GM12878 (cell line): ENCODE measurements around the gene FKBP7. TPM values are rescaled to one million over a fixed set of nuclear protein-coding genes. Genes with fewer than 3 reads are reported as not detected.

Source experiments
- BMI1 ChIP-seq: fragments of 450-650 bp; IDR thresholded peaks from 2 replicates; pipeline ENCODE4 v1.6.1; 2016; ENCODE audit warnings: mild to moderate bottlenecking, moderate library complexity, borderline replicate concordance
- CBFB ChIP-seq: IDR thresholded peaks from 2 replicates; pipeline ENCODE4 v1.6.1; 2016; ENCODE audit warnings: antibody characterized with exemption, low read depth
- CREM ChIP-seq: IDR thresholded peaks from 2 replicates; pipeline ENCODE4 v1.6.1; 2014; ENCODE audit warnings: antibody characterized with exemption, low read depth
- FOS ChIP-seq: IDR thresholded peaks from 3 replicates; pipeline ENCODE4 v1.6.1; 2011; ENCODE audit warnings: borderline replicate concordance; ENCODE audit not compliant: insufficient read length; ENCODE audit errors: extremely low read depth
- MYC ChIP-seq: IDR thresholded peaks from 2 replicates; pipeline ENCODE4 v1.6.1; 2011; ENCODE audit warnings: mild to moderate bottlenecking, low read length, moderate library complexity, inconsistent platforms; ENCODE audit not compliant: insufficient read depth, insufficient replicate concordance, insufficient read length, severe bottlenecking
- NFXL1 ChIP-seq: fragments of 450-650 bp; IDR thresholded peaks from 2 replicates; pipeline ENCODE4 v1.6.1; 2017; ENCODE audit warnings: antibody characterized with exemption, mild to moderate bottlenecking, borderline replicate concordance
- PBX3 ChIP-seq: IDR thresholded peaks from 2 replicates; pipeline ENCODE4 v1.6.1; 2011; ENCODE audit warnings: mild to moderate bottlenecking, low read depth, low read length, moderate library complexity; ENCODE audit not compliant: insufficient replicate concordance
- POU2F2 ChIP-seq: IDR thresholded peaks from 3 replicates; pipeline ENCODE4 v1.6.1; 2011; ENCODE audit warnings: low read depth, mild to moderate bottlenecking, low read length, borderline replicate concordance
- RAD51 ChIP-seq: fragments of 450-650 bp; IDR thresholded peaks from 2 replicates; pipeline ENCODE4 v1.6.1; 2016; ENCODE audit warnings: moderate library complexity, mild to moderate bottlenecking, inconsistent platforms
- RELA ChIP-seq: fragments of 450-650 bp; IDR thresholded peaks from 2 replicates; pipeline ENCODE4 v1.8.0; 2014; ENCODE audit warnings: borderline replicate concordance; ENCODE audit not compliant: partially characterized antibody
- RFX5 ChIP-seq: IDR thresholded peaks from 2 replicates; pipeline ENCODE4 v1.6.1; 2011; ENCODE audit warnings: low read depth, low read length, improper control_type of control experiment
- USF2 ChIP-seq: IDR thresholded peaks from 2 replicates; pipeline ENCODE4 v1.6.1; 2011; ENCODE audit warnings: low read depth, low read length, improper control_type of control experiment, borderline replicate concordance
- WRNIP1 ChIP-seq: IDR thresholded peaks from 2 replicates; pipeline ENCODE4 v1.6.1; 2011; ENCODE audit warnings: low read depth, low read length, improper control_type of control experiment, borderline replicate concordance
- ZBTB40 ChIP-seq: fragments of 450-650 bp; IDR thresholded peaks from 2 replicates; pipeline ENCODE4 v1.6.1; 2016; ENCODE audit warnings: mild to moderate bottlenecking, moderate library complexity, borderline replicate concordance
- polyA plus RNA-seq, 11 experiments: library from polyadenylated mRNA; depleted of rRNA in 4 of 11; unstranded in 6 of 11; stranded (reverse) in 5 of 11; fragments of >200 nt; fragmentation: Nextera tagmentation in 4 of 11; fragmentation: Illumina TruSeq in 1 of 11; extraction: Ambion mirVana in 4 of 11; extraction: Trizol in 1 of 11; gene quantifications; 1 replicate in 1 of 11; 2 replicates in 10 of 11; pipeline versions ENCODE4 v1.2.1 to v1.2.3, GENCODE V29; 2011 to 2016; ENCODE audit warnings: inconsistent platforms in 2 of 11, missing spikeins in 2 of 11, low read depth in 1 of 11
- total RNA-seq, 4 experiments: library from RNA; depleted of rRNA in 3 of 4; stranded (reverse); fragments of >200 nt in 3 of 4; fragmentation: Illumina TruSeq in 1 of 4; extraction: Trizol in 1 of 4; gene quantifications; 2 replicates each; pipeline versions ENCODE4 v1.2.1 to v1.2.3, GENCODE V29; 2013 to 2021

FKBP7 gene
- total and polyA plus RNA-seq, 10 of the 15 experiments (the other 5 are each of a cell fraction or from before 2014, with no cell fraction given), result 5.6 to 16.7 (median 12.5) TPM

GRCh38 chr2:178478439-178479274 is at the start of gene FKBP7 (continued):
- no peak for TF ChIP-seq ZBTB40
- no peak for TF ChIP-seq RELA
- no peak for TF ChIP-seq RAD51
- TF ChIP-seq CREM, result peak; percentile 86
- no peak for TF ChIP-seq FOS
- peak; percentile 68; the same call in 1 of the 2 replicates for TF ChIP-seq WRNIP1
- TF ChIP-seq NFXL1, result no peak
- TF ChIP-seq POU2F2, result no peak
- no peak for TF ChIP-seq USF2
- no peak for TF ChIP-seq BMI1
- no peak for TF ChIP-seq PBX3
- no peak for TF ChIP-seq RFX5
- TF ChIP-seq MYC, result no peak
- TF ChIP-seq CBFB, result peak; percentile 8; the same call in 1 of the 2 replicates
- TF ChIP-seq, all 136 proteins: peak for 44
